Pons (tissue), 1 donor: ENCODE measurements around the gene SLC39A3.
"Not testable (repeated sequence)": the region's sequence is repeated elsewhere in the genome, so short reads cannot be mapped to it uniquely, and the experiment has no call there.

ENCODE experiments used
- DNase-seq: peaks from one replicate; pipeline ENCODE4 v3.0.0-alpha.2; 2016; ENCODE audit warnings: low spot score

SLC39A3 gene

GRCh38 chr19:2722541-2723344 lies 17.1 kb downstream of the SLC39A3 start:
- peak; percentile 39 for DNase-seq

- no peak for DNase-seq
These were observed 18.0 kb downstream of the SLC39A3 start for GRCh38 chr19:2721570-2722540.

- DNase-seq: no peak
These were observed 18.8 kb downstream of the SLC39A3 start, which contains the start of gene DIRAS1 for GRCh38 chr19:2720777-2721569. TSS of gene DIRAS1 (minus strand) at chr19:2721372. CDS start at chr19:2717806, 3,566 bp downstream.

GRCh38 chr19:2719920-2720776 lies 19.7 kb downstream of the SLC39A3 start:
- DNase-seq: peak; percentile 52

- DNase-seq: no peak
These were observed 20.5 kb downstream of the SLC39A3 start for GRCh38 chr19:2719232-2719735.

- no peak for DNase-seq
These were observed 21.9 kb downstream of the SLC39A3 start for GRCh38 chr19:2717638-2718541.

- DNase-seq: no peak
These were observed 22.8 kb downstream of the SLC39A3 start for GRCh38 chr19:2716722-2717637.

- no peak for DNase-seq
These were observed 23.6 kb downstream of the SLC39A3 start for GRCh38 chr19:2716275-2716650.

GRCh38 chr19:2715470-2716274 lies 24.1 kb downstream of the SLC39A3 start:
- no peak for DNase-seq

- no peak for DNase-seq
These were observed 25.1 kb downstream of the SLC39A3 start for GRCh38 chr19:2714531-2715269.

GRCh38 chr19:2714102-2714501 lies 25.7 kb downstream of the SLC39A3 start:
- not testable (repeated sequence) for DNase-seq

GRCh38 chr19:2713170-2713569 lies 26.6 kb downstream of the SLC39A3 start:
- DNase-seq: not testable (repeated sequence)

GRCh38 chr19:2711875-2712205 lies 28.0 kb downstream of the SLC39A3 start:
- DNase-seq: no peak

GRCh38 chr19:2711172-2711874 lies 28.5 kb downstream of the SLC39A3 start:
- no peak for DNase-seq

- DNase-seq: no peak
These were observed 33.6 kb downstream of the SLC39A3 start for GRCh38 chr19:2706251-2706650.

GRCh38 chr19:2703691-2704216 lies 36.1 kb downstream of the SLC39A3 start:
- DNase-seq: no peak
